Endothelial cell of hepatic sinusoid (primary cell): ENCODE measurements around the gene PIM2.
"Not testable (repeated sequence)": the region's sequence is repeated elsewhere in the genome, so short reads cannot be mapped to it uniquely, and the experiment has no call there.

Experiments used
- in situ Hi-C: cut with HindIII; loops from 2 replicates; pipeline ENCODE4 v1.10.0; 2017; ENCODE audit warnings: low sequenced_read_pairs

Gene PIM2

DNA sequence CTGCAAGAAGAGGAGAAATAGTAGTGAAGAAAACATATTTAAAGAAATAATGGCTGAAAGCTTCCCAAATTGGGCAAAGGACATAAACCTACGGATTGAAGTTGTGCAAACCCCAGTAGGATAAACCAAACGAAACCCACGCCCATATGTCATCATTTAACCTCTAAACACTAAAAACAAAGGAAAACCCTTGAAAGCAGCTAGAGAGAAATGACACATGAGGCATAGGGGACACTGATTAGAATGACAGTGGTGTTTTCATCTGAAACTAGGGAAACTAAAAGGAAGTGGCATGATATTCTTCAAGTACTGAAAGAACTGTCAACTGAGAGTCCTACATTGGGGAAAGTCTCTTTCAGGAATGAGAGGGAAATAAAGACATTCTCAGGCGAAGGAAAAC is 41.9 kb downstream of the PIM2 start:
- in situ Hi-C loops: not testable (repeated sequence)

DNA sequence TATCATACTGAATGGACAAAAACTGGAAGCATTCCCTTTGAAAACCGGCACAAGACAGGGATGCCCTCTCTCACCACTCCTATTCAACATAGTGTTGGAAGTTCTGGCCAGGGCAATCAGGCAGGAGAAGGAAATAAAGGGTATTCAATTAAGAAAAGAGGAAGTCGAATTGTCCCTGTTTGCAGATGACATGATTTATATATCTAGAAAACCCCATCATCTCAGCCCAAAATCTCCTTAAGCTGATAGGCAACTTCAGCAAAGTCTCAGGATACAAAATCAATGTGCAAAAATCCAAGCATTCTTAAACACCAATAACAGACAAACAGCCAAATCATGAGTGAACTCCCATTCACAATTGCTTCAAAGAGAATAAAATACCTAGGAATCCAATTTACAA is 46.8 kb downstream of the PIM2 start:
- in situ Hi-C loops: not testable (repeated sequence)

DNA sequence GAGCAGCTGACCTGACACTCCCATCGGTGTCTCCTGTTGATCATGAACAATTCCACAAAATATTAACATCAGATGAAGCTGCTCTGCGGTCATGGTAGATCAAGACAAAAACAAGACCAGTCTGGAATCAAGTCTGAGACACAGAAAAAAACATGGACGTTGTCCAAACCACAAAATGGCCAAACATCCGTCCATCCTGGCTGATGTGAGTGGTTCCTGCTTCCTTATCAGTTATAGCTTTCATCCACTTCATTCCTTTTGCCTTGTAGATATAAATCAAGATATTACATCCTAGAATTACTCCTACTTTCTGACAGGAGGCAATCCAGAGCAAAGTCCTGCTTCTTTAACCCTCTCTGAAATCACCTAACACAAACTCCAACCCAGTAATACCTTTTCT is 54.6 kb downstream of the PIM2 start:
- in situ Hi-C loops: no loop called here
